Measurements from ENCODE around the gene SPOCK1.

DNA sequence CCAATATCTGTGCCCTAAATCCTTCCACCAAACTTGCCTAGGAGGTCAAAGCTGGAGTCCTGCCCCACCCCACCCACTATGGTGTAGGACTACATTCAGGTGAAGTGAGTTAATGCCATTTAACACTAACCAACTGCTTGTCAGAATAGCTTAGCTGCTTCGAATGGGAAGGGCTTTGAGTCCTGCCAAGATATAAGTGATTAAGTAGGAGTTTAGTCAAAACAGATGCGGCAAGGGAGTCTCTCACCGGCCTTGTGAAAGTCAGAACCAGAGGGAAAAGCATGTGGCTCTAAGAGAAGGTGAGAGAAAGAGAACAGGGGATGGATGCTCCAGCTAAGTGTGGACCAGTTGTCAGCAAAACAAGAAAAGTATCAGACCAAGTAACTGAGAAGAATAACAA is 132.6 kb downstream of the SPOCK1 start:
- TF ChIP-seq CTCF (conservative IDR thresholded peaks at IDR 0.05; ENCODE audit: low read depth in 2 of 2) (no peak), ETS1 (IDR thresholded peaks at IDR 0.05) (no peak), POLR2AphosphoS5 (IDR thresholded peaks at IDR 0.05; ENCODE audit: low read depth) (no peak), ZNF114 (CRISPR knock-in tag; IDR thresholded peaks at IDR 0.05) (no peak), REST (IDR thresholded peaks at IDR 0.05; ENCODE audit: unreplicated experiment) (no peak), ZNF331 (CRISPR knock-in tag; IDR thresholded peaks at IDR 0.05; ENCODE audit: low read depth) (no peak), CREB1 (CRISPR knock-in tag; IDR thresholded peaks at IDR 0.05; ENCODE audit: low read depth) (no peak), EZH2 (IDR thresholded peaks at IDR 0.05; ENCODE audit: low read depth, unreplicated experiment) (no peak), NANOG (IDR thresholded peaks at IDR 0.05; ENCODE audit: borderline replicate concordance) (no peak), EZH2phosphoT487 (IDR thresholded peaks at IDR 0.05; ENCODE audit: unreplicated experiment) (no peak), JUNB (IDR thresholded peaks at IDR 0.05; ENCODE audit: unreplicated experiment) (no peak), ZNF462 (CRISPR knock-in tag; IDR thresholded peaks at IDR 0.05) (no peak), STAT1 (IDR thresholded peaks at IDR 0.05; ENCODE audit: unreplicated experiment) (no peak)

Data from GM23338 (cell line).